H1 (cell line): ENCODE data around the gene PDE3A. TPM values are rescaled to one million over a fixed set of nuclear protein-coding genes. Genes with fewer than 3 reads are reported as not detected.

Experiments used
- CTCF ChIA-PET: fragments of 300-600 bp; sonication (Branson Sonifier 250); formaldehyde crosslinking; loops from one replicate; lab custom pipeline; 2021; ENCODE audit not compliant: partially characterized antibody; lab: Charles Lee
- POLR2A ChIA-PET: fragments of 300-600 bp; sonication (Branson Sonifier 250); formaldehyde crosslinking; loops from one replicate; lab custom pipeline; 2021; ENCODE audit warnings: inconsistent platforms; ENCODE audit not compliant: partially characterized antibody; lab: Charles Lee
- DNase-seq, 2 experiments: peaks; one replicate each; pipeline versions ENCODE4 v3.0.0 to v3.0.0-alpha.2; 2010 to 2022; ENCODE audit warnings: low spot score in 2 of 2, low read depth in 1 of 2, mixed read lengths in 1 of 2
- FAIRE-seq: peaks from 2 replicates; lab custom pipeline; 2011; peaks lifted over from hg19 to GRCh38; lab: Jason Lieb, UNC
- H2AFZ ChIP-seq: 2 replicates; pipeline ENCODE4 v1.8.1; 2012; ENCODE audit warnings: low read length, inconsistent platforms
- H2AK5ac ChIP-seq: 2 replicates; pipeline ENCODE4 v1.6.1; 2013; ENCODE audit warnings: low read depth, low read length
- H2BK120ac ChIP-seq: replicated peaks from 2 replicates; pipeline ENCODE3; 2013; ENCODE audit warnings: low read depth, low read length, inconsistent platforms
- H2BK12ac ChIP-seq: 2 replicates; pipeline ENCODE4 v1.6.1; 2013; ENCODE audit warnings: low read depth, low read length
- H2BK15ac ChIP-seq: 2 replicates; pipeline ENCODE4 v1.6.1; 2013; ENCODE audit warnings: low read length
- H2BK20ac ChIP-seq: 2 replicates; pipeline ENCODE4 v1.6.1; 2013; ENCODE audit warnings: low read length
- H2BK5ac ChIP-seq: 2 replicates; pipeline ENCODE4 v1.6.1; 2013; ENCODE audit warnings: low read depth, low read length
- H3K14ac ChIP-seq: 2 replicates; pipeline ENCODE4 v1.6.1; 2013; ENCODE audit warnings: inconsistent platforms; ENCODE audit not compliant: insufficient read length
- H3K18ac ChIP-seq: 2 replicates; pipeline ENCODE4 v1.6.1; 2013; ENCODE audit warnings: low read length; ENCODE audit errors: extremely low read depth
- H3K23ac ChIP-seq: 2 replicates; pipeline ENCODE4 v1.6.1; 2013; ENCODE audit warnings: inconsistent platforms; ENCODE audit not compliant: insufficient read length
- H3K23me2 ChIP-seq: 2 replicates; pipeline ENCODE4 v1.6.1; 2013; ENCODE audit warnings: low read depth, low read length
- H3K27ac ChIP-seq: 2 replicates; pipeline ENCODE4 v1.6.1; 2011; ENCODE audit warnings: low read depth, low read length, inconsistent platforms
- H3K27me3 ChIP-seq, 4 experiments: replicated peaks in 1 of 4; 1 replicate in 1 of 4; 2 replicates in 3 of 4; pipeline versions ENCODE4 v1.6.1 to v1.8.1; 2011 to 2013; ENCODE audit warnings: low read length in 3 of 4, mild to moderate bottlenecking in 3 of 4, inconsistent platforms in 2 of 4, mixed read lengths in 2 of 4, moderate library complexity in 1 of 4; ENCODE audit not compliant: control insufficient read depth in 3 of 4, insufficient read depth in 3 of 4; ENCODE audit errors: extremely low read depth in 1 of 4
- H3K36me3 ChIP-seq, 4 experiments: 2 replicates each; pipeline versions ENCODE4 v1.6.1 to v1.8.1; 2011 to 2013; ENCODE audit warnings: mild to moderate bottlenecking in 4 of 4, low read length in 3 of 4, moderate library complexity in 2 of 4, control low read depth in 1 of 4, inconsistent platforms in 1 of 4; ENCODE audit not compliant: insufficient read depth in 4 of 4, control insufficient read depth in 2 of 4
- H3K4ac ChIP-seq: replicated peaks from 2 replicates; pipeline ENCODE3; 2013; ENCODE audit warnings: low read length, low read depth, mixed read lengths, inconsistent platforms; ENCODE audit not compliant: insufficient read length
- H3K4me1 ChIP-seq, 4 experiments: replicated peaks in 1 of 4; 1 replicate in 1 of 4; 2 replicates in 3 of 4; pipeline versions ENCODE4 v1.6.1 to v1.8.1; 2011 to 2013; ENCODE audit warnings: low read length in 3 of 4, inconsistent platforms in 2 of 4, mixed read lengths in 1 of 4; ENCODE audit not compliant: insufficient read depth in 4 of 4, control insufficient read depth in 3 of 4
- H3K4me2 ChIP-seq, 2 experiments: 2 replicates each; pipeline versions ENCODE4 v1.6.1 to v1.8.1; 2011 to 2013; ENCODE audit warnings: low read depth in 2 of 2, low read length in 2 of 2, control low read depth in 1 of 2, inconsistent platforms in 1 of 2, mild to moderate bottlenecking in 1 of 2; ENCODE audit not compliant: insufficient read depth in 1 of 2
- H3K4me3 ChIP-seq, 4 experiments: fragments of 200-600, 300-600 bp in 1 of 4; sonication (generic), shearing (Covaris generic), sonication (Bioruptor Twin) in 1 of 4; 2 replicates each; pipeline versions ENCODE4 v1.5.1 to v1.8.1; 2011 to 2016; ENCODE audit warnings: low read length in 4 of 4, low read depth in 3 of 4, control low read depth in 2 of 4, inconsistent platforms in 2 of 4, mild to moderate bottlenecking in 2 of 4, mixed read lengths in 1 of 4, moderate library complexity in 1 of 4; ENCODE audit not compliant: insufficient read depth in 2 of 4; ENCODE audit errors: extremely low read depth in 1 of 4
- H3K56ac ChIP-seq: replicated peaks from 2 replicates; pipeline ENCODE3; 2013; ENCODE audit warnings: low read depth, mild to moderate bottlenecking, mixed read lengths, low read length, inconsistent platforms; ENCODE audit not compliant: insufficient read length
- H3K79me1 ChIP-seq: 2 replicates; pipeline ENCODE4 v1.6.1; 2013; ENCODE audit warnings: low read depth, low read length, control low read depth
- H3K79me2 ChIP-seq, 2 experiments: 2 replicates each; pipeline versions ENCODE4 v1.6.1 to v1.8.1; 2012 to 2013; ENCODE audit warnings: low read length in 2 of 2, mild to moderate bottlenecking in 2 of 2, inconsistent platforms in 1 of 2; ENCODE audit not compliant: insufficient read depth in 2 of 2, control insufficient read depth in 1 of 2
- H3K9ac ChIP-seq, 4 experiments: replicated peaks in 1 of 4; 1 replicate in 1 of 4; 2 replicates in 3 of 4; pipeline versions ENCODE4 v1.6.1 to v1.8.1; 2011 to 2013; ENCODE audit warnings: low read depth in 3 of 4, low read length in 3 of 4, control low read depth in 2 of 4, mild to moderate bottlenecking in 2 of 4, moderate library complexity in 2 of 4, inconsistent platforms in 1 of 4; ENCODE audit errors: extremely low read depth in 1 of 4
- H3K9me3 ChIP-seq, 2 experiments: 2 replicates each; pipeline versions ENCODE4 v1.6.1 to v1.8.1; 2012 to 2013; ENCODE audit warnings: mild to moderate bottlenecking in 2 of 2, moderate library complexity in 2 of 2, control low read depth in 1 of 2, inconsistent platforms in 1 of 2, low read depth in 1 of 2, low read length in 1 of 2, mixed read lengths in 1 of 2; ENCODE audit not compliant: insufficient read depth in 2 of 2
- H4K20me1 ChIP-seq, 2 experiments: replicated peaks in 1 of 2; 2 replicates each; pipeline versions ENCODE3 to v1.8.1; 2011 to 2013; ENCODE audit warnings: inconsistent platforms in 2 of 2, low read length in 2 of 2, mild to moderate bottlenecking in 1 of 2; ENCODE audit not compliant: insufficient read depth in 2 of 2, control insufficient read depth in 1 of 2
- H4K5ac ChIP-seq: 2 replicates; pipeline ENCODE4 v1.6.1; 2013; ENCODE audit warnings: low read length, low read depth, mixed read lengths, inconsistent platforms; ENCODE audit not compliant: insufficient read length
- H4K8ac ChIP-seq: 2 replicates; pipeline ENCODE4 v1.8.0; 2013; ENCODE audit warnings: mild to moderate bottlenecking, moderate library complexity, low read length, inconsistent platforms; ENCODE audit not compliant: insufficient read depth; ENCODE audit errors: extremely low read depth
- H4K91ac ChIP-seq: replicated peaks from 2 replicates; pipeline ENCODE3; 2013; ENCODE audit warnings: low read length, mixed read lengths, inconsistent platforms; ENCODE audit not compliant: insufficient read length
- CHD1 ChIP-seq: IDR thresholded peaks from 2 replicates; pipeline ENCODE4 v1.6.1; 2012; ENCODE audit warnings: low read depth, low read length, improper control_type of control experiment
- NANOG ChIP-seq: IDR thresholded peaks from 2 replicates; pipeline ENCODE4 v1.6.1; 2011; ENCODE audit warnings: low read length, low read depth, mild to moderate bottlenecking, inconsistent platforms; ENCODE audit not compliant: insufficient read depth, poor library complexity, severe bottlenecking
- RAD21 ChIP-seq, 2 experiments: IDR thresholded peaks in 1 of 2; conservative IDR thresholded peaks in 1 of 2; 2 replicates each; pipeline ENCODE4 v1.6.1; 2011; ENCODE audit warnings: low read depth in 2 of 2, low read length in 2 of 2, improper control_type of control experiment in 1 of 2, inconsistent platforms in 1 of 2, mild to moderate bottlenecking in 1 of 2, moderate library complexity in 1 of 2
- TEAD4 ChIP-seq: IDR thresholded peaks from 2 replicates; pipeline ENCODE4 v1.6.1; 2012; ENCODE audit warnings: low read depth, low read length, inconsistent platforms, mixed read lengths
- WGBS, 2 experiments: shearing (Covaris generic) in 1 of 2; methylation state at CpG; one replicate each; pipeline versions ENCODE4 v1.1.6 to v1.1.7; 2013 to 2015; ENCODE audit warnings: low lambda C conversion rate in 2 of 2, mixed read lengths in 2 of 2, inconsistent platforms in 1 of 2, low coverage in 1 of 2, missing lambda C conversion rate in 1 of 2; ENCODE audit not compliant: insufficient replicate concordance in 2 of 2, insufficient coverage in 1 of 2, insufficient read length in 1 of 2; ENCODE audit errors: extremely low coverage in 1 of 2, missing lambda C conversion rate in 1 of 2; 5-methylcytosine and 5-hydroxymethylcytosine counted together
- polyA plus RNA-seq, 7 experiments: library from polyadenylated mRNA; depleted of rRNA in 3 of 7; stranded (reverse) in 5 of 7; unstranded in 2 of 7; fragments of >200 nt in 5 of 7; fragments of 200-250 nt in 2 of 7; gene quantifications; 1 replicate in 5 of 7; 2 replicates in 1 of 7; 4 replicates in 1 of 7; pipeline versions ENCODE4 v1.2.1 to v1.2.3, GENCODE V29; 2011 to 2013; ENCODE audit warnings: missing spikeins in 2 of 7, mixed read lengths in 2 of 7
- total RNA-seq: library from RNA; stranded (reverse); fragmentation: NEBNext Ultra II Directional; extraction: Animal tissue kit (Norgen Biotek cat#: 25700); gene quantifications from 2 replicates; pipeline ENCODE4 v1.2.1, GENCODE V29; 2021
- TF ChIP-seq, protein P1 (sequence below), 3 experiments: IDR thresholded peaks; 1 replicate in 2 of 3; 2 replicates in 1 of 3; pipeline versions ENCODE4 v1.5.1 to v1.6.1; 2011; ENCODE audit warnings: low read length in 3 of 3, mild to moderate bottlenecking in 3 of 3, inconsistent platforms in 2 of 3, low read depth in 1 of 3, moderate library complexity in 1 of 3; ENCODE audit not compliant: insufficient read depth in 1 of 3; ENCODE audit errors: control extremely low read depth in 1 of 3
- TF ChIP-seq, protein P2 (sequence below): IDR thresholded peaks from 2 replicates; pipeline ENCODE4 v1.6.1; 2011; ENCODE audit warnings: low read depth, mild to moderate bottlenecking, low read length; ENCODE audit not compliant: insufficient read depth

The PDE3A gene
- total and polyA plus RNA-seq, 2 of the 8 experiments (the other 6 are each of a cell fraction or from before 2014, with no cell fraction given) = 1.4 to 3.4 TPM

GRCh38 chr12:20549108-20549719 is 180.9 kb downstream of the PDE3A start:
- Histone ChIP-seq H2BK15ac (no peak overlapping the region), H3K18ac (no peak overlapping the region), H3K9ac (no peak overlapping the region), H3K4me3 (no peak overlapping the region), H3K56ac (no peak overlapping the region), H3K4ac (no peak overlapping the region), H3K27me3 (no peaks in the 10 kb centered on the region), H3K4me2 (no peak overlapping the region), H3K36me3 (no peaks in the 10 kb centered on the region), H3K4me1 (no peaks in the 10 kb centered on the region), H2AK5ac (no peak overlapping the region), H3K23me2 (no peaks in the 10 kb centered on the region), H3K79me1 (no peaks in the 10 kb centered on the region), H3K27ac (no peak overlapping the region), H4K91ac (no peak overlapping the region), H2BK20ac (no peak overlapping the region), H2AFZ (no peak overlapping the region), H2BK5ac (no peak overlapping the region), H3K14ac (no peak overlapping the region), H4K5ac (no peak overlapping the region), H4K8ac (no peak overlapping the region), H3K9me3 (peaks cover 0 to 9% of the 10 kb centered on the region in 2 experiments; a peak in 1 of 4 replicates), H2BK120ac (no peak overlapping the region), H3K23ac (no peak overlapping the region), H4K20me1 (no peaks in the 10 kb centered on the region), H3K79me2 (no peaks in the 10 kb centered on the region), H2BK12ac (no peak overlapping the region)
- ChIA-PET CTCF (interaction anchor here (0.6 to 1.9 kb wide), 22 partner anchors 8 to 341 kb away, joined by 3 to 13 read pairs (median 3); no protein-coding TSS in a partner anchor), POLR2A (interaction anchor here (0.6 kb wide), 1 partner anchor 181 kb away, joined by 3 read pairs; the partner anchor contains the start of gene PDE3A)
- TF ChIP-seq, protein P1, sequence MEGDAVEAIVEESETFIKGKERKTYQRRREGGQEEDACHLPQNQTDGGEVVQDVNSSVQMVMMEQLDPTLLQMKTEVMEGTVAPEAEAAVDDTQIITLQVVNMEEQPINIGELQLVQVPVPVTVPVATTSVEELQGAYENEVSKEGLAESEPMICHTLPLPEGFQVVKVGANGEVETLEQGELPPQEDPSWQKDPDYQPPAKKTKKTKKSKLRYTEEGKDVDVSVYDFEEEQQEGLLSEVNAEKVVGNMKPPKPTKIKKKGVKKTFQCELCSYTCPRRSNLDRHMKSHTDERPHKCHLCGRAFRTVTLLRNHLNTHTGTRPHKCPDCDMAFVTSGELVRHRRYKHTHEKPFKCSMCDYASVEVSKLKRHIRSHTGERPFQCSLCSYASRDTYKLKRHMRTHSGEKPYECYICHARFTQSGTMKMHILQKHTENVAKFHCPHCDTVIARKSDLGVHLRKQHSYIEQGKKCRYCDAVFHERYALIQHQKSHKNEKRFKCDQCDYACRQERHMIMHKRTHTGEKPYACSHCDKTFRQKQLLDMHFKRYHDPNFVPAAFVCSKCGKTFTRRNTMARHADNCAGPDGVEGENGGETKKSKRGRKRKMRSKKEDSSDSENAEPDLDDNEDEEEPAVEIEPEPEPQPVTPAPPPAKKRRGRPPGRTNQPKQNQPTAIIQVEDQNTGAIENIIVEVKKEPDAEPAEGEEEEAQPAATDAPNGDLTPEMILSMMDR (IDR thresholded peaks at IDR 0.05; ENCODE audit: control extremely low read depth in 1 of 3, insufficient read depth in 1 of 3, low read depth in 1 of 3, low read length in 3 of 3) = peak; percentile 49 to 65 (median 56)
- TF ChIP-seq NANOG = no peak
- TF ChIP-seq TEAD4 = peak; percentile 92
- TF ChIP-seq, protein P2, sequence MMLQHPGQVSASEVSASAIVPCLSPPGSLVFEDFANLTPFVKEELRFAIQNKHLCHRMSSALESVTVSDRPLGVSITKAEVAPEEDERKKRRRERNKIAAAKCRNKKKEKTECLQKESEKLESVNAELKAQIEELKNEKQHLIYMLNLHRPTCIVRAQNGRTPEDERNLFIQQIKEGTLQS = no peak
- TF ChIP-seq RAD21 (IDR thresholded peaks at IDR 0.05 in 1 of 2, conservative IDR thresholded peaks at IDR 0.05 in 1 of 2; ENCODE audit: low read depth in 2 of 2, low read length in 2 of 2) = peak; percentile 57 to 58
- no peak for TF ChIP-seq CHD1
- no peak for DNase-seq
- no peak for FAIRE-seq
- whole genome bisulfite sequencing, 2 experiments = 52% methylated on average over 2 of the region's 2 CpGs; no CpG with 5 or more reads in 1 of the 2 experiments
